ENCODE data around the gene P2RY2.

- no peak for TF ChIP-seq CTCF (IDR thresholded peaks at IDR 0.05; ENCODE audit: low read length)
- no peak for TF ChIP-seq EZH2 (optimal IDR thresholded peaks at IDR 0.05; ENCODE audit: low read depth, low read length)
- TF ChIP-seq EZH2phosphoT487 (IDR thresholded peaks at IDR 0.05; ENCODE audit: low read length) = no peak
These were observed 59.4 kb downstream of the P2RY2 start for GRCh38 chr11:73277467-73277866.
